GM19467 (cell line): ENCODE measurements around the gene DHRS3.
"Not testable (repeated sequence)": the region's sequence is repeated elsewhere in the genome, so short reads cannot be mapped to it uniquely, and the experiment has no call there.

ENCODE experiments used
- ATAC-seq: cut with Tn5 transposase; IDR thresholded peaks from one replicate; pipeline ENCODE4 v1.9.1; 2021; ENCODE audit warnings: mild to moderate bottlenecking, moderate library complexity; ENCODE audit not compliant: unreplicated experiment

DHRS3 gene

GRCh38 chr1:12542616-12543592 is 75.1 kb downstream of the DHRS3 start:
- ATAC-seq = no peak

- ATAC-seq = no peak
These were observed 75.9 kb downstream of the DHRS3 start for GRCh38 chr1:12542138-12542465.

GRCh38 chr1:12541274-12542137 is 76.5 kb downstream of the DHRS3 start:
- no peak for ATAC-seq

DNA sequence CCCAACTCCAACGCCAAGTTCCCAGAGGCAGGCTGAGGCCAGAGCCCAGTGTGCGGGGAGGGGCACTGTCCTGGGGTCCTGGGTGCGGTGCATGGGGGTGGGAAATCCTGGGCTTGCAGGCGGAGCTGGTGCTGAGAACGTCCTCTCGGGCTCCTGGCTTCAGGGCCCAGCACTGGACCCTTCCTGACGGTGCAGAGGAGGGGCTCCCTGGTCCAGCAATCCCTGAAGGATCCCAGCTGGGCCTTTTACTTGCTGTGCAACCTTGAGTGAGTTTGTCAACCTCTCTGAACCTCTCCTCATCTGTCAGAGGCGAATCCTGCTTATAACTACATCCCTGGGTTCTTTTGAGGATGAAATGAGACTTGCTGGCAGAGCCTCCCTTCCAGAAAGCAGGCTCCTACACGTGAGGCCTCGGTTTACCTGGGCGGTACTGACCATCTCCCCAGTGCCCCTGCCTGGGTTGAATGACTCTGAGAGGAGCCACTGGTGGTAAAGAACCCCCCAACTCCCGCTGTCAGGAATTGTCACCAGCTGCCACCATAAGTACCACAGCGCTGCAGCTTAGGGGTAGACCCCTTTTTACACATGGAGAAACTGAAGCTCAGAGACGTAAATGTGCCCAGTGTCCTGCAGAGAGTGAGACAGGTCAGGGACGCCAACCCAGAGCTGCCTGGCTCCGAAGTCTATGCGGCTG is 77.3 kb downstream of the DHRS3 start:
- ATAC-seq = no peak

- ATAC-seq = no peak
These were observed 78.1 kb downstream of the DHRS3 start for GRCh38 chr1:12539705-12540579.

- no peak for ATAC-seq
These were observed 78.7 kb downstream of the DHRS3 start for GRCh38 chr1:12539320-12539704.

- not testable (repeated sequence) for ATAC-seq
These were observed 79.5 kb downstream of the DHRS3 start for GRCh38 chr1:12538536-12538935.

- ATAC-seq = no peak
These were observed 80.0 kb downstream of the DHRS3 start for GRCh38 chr1:12537906-12538461.

DNA sequence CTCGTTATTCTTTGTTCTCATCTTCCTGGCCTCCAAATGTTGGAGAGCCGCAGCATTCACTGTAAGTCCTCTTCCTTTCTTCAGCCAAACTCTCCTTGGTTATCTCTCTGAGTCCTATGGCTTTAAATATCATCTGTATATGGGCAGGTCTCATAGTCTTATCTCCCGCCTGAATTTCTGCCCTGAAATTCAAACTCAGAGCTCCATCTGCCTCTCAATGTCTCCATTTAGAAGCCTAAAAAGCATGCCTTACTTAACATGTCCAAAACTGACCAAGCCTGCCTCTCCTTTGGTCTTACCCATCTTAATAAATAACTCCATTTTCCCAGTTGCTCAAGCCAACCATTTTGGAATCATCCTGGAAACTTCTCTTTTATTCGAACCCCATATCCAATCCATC is 80.7 kb downstream of the DHRS3 start:
- ATAC-seq = no peak

GRCh38 chr1:12536023-12536639 is 81.9 kb downstream of the DHRS3 start:
- ATAC-seq = no peak

- no peak for ATAC-seq
These were observed 85.3 kb downstream of the DHRS3 start for GRCh38 chr1:12532405-12533315.

GRCh38 chr1:12531179-12531499 is 86.9 kb downstream of the DHRS3 start:
- ATAC-seq = no peak

DNA sequence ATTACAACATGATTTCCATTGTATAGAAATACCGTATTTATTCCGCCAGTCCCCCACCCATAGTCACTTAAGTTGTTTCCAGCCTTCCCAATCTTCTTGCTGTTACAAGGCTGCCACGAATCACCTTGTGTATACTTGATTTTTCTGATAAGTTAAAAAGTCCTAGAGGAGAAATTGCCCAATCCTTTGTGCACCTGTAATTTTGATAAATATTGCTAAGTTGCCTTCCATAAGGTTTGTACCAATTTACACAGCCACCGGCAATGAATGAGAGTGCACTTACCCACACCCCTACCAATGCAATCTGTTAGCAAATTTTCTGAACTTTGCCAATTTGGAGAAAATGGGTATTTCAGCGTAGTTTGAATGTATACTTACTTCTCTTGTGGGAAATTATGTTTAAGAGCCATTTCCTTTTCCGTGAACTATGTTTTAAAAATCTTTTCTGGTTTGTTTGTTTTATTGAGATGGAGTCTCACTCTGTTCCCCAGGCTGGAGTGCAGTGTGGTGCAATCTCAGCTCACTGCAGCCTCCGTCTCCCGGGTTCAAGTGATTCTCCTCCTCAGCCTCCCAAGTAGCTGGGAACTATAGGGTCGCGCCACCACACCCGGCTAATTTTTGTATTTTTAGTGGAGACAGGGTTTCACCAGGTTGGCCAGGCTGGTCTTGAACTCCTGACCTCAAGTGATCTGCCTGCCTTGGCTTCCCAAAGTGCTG is 87.4 kb downstream of the DHRS3 start:
- ATAC-seq = no peak

GRCh38 chr1:12529640-12530174 is 88.3 kb downstream of the DHRS3 start:
- no peak for ATAC-seq

DNA sequence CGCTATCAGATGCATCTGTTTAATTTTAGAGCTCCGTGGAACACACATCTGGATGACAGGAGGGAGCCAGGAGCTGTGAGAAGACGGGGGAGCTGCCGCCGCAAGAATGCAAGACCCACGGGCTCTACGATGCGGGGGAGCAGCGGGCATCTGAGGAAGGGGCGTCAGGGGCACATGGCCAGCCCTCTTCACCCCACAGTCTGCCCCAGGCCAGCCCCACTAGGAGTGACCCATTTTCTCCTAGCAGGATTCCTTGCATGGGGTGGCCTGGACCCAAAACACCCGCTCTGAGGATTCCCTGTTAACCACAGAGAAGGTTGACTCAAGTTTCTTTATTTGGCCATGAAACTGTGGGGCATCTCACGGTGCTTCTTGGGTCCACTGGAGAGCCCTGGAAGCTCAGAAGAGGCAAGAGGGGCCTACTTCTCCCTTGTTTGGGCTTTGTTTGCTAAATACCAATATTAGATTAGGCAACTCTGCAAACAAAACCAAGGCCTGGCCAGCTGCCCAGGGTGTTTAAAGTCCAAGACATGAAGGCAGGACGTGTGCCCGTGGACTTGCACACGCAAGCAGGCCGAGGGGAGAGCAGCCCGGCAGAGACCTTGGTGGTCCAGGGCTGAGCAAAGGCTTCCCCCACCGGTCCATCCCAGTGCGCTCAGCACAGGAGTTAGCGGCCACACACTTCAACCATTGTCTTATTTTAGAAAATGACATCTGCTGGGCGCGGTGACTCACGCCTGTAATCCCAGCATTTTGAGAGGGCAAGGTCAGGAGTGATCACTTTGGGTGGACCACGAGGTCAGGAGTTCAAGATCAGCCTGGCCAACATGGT is 89.8 kb downstream of the DHRS3 start:
- no peak for ATAC-seq

DNA sequence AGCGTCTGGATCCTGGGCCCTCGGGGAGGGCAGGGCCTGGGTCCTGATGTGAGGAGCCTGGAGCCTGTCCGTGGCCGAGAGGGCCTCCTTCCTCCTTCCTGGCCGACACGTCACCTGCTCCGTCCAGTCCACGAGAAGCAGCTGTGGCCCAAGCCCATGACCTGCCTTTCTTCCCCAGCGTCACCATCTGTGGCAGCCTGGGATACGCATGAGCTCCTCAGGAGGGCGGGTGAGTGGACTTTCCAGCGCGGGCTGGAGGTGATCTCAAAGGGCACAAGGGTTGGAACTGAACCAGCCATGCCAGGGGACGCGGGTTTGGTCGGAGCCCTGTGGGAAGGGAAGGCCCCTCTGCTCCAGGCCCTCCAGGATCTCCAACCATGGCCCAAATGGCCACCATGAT is 90.4 kb downstream of the DHRS3 start:
- ATAC-seq = no peak
